ENCODE data around the gene KLF17. TPM values are rescaled to one million over a fixed set of nuclear protein-coding genes. Genes with fewer than 3 reads are reported as not detected.
"Not testable (repeated sequence)": the region's sequence is repeated elsewhere in the genome, so short reads cannot be mapped to it uniquely, and the experiment has no call there.

The KLF17 gene
- total RNA-seq, 2 experiments from 2014 or later, result not detected

DNA sequence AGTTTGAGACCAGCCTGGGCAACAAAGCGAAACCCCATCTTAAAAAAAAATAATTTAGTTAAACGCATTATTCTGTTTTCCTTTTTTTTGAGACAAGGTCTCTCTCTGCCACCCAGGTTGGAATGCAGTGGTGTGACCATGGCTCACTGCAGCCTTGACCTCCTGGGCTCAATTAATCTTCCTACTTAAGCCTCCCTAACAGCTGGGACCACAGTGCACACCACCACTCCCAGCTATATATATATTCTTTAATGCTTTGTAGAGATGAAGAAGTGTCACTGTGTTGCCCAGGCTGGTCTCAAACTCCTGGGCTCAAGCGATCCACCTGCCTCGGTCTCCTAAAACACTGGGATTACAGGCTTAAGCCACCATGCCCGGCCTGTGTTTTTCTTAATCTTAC is 7.7 kb upstream of the KLF17 start:
- H3K36me3 Mint-ChIP-seq (ENCODE audit: low read depth), result no peaks in the 10 kb centered on the region
- H3K4me1 Mint-ChIP-seq, result no peaks in the 10 kb centered on the region
- intact Hi-C loops (cut with DNase I, micrococcal nuclease), result no loop called here
- H3K4me3 Mint-ChIP-seq, result no peak overlapping the region
- no peak for ATAC-seq
- no peaks in the 10 kb centered on the region for H3K9me3 Mint-ChIP-seq (ENCODE audit: low read depth)
- no peak overlapping the region for H3K27ac Mint-ChIP-seq
- CTCF ChIA-PET, result interaction anchor here (2.0 kb wide), 1 partner anchor 15 kb away, joined by 6 read pairs; no protein-coding TSS in a partner anchor
- peaks cover 11% of the 10 kb centered on the region for H3K27me3 Mint-ChIP-seq
- DNase-seq, result no peak
- POLR2A ChIA-PET, result no interaction called here

GRCh38 chr1:44111861-44112260 is 6.8 kb upstream of the KLF17 start:
- Mint-ChIP-seq H3K9me3 (ENCODE audit: low read depth) (no peaks in the 10 kb centered on the region), H3K4me3 (no peak overlapping the region), H3K4me1 (no peaks in the 10 kb centered on the region), H3K27me3 (peaks cover 2% of the 10 kb centered on the region), H3K27ac (no peak overlapping the region), H3K36me3 (ENCODE audit: low read depth) (no peaks in the 10 kb centered on the region)
- DNase-seq (no peak), ATAC-seq (no peak)
- intact Hi-C loops (cut with DNase I, micrococcal nuclease), result no loop called here
- CTCF ChIA-PET, result interaction anchor here (2.0 kb wide), 1 partner anchor 14 kb away, joined by 6 read pairs; no protein-coding TSS in a partner anchor
- POLR2A ChIA-PET, result no interaction called here

DNA sequence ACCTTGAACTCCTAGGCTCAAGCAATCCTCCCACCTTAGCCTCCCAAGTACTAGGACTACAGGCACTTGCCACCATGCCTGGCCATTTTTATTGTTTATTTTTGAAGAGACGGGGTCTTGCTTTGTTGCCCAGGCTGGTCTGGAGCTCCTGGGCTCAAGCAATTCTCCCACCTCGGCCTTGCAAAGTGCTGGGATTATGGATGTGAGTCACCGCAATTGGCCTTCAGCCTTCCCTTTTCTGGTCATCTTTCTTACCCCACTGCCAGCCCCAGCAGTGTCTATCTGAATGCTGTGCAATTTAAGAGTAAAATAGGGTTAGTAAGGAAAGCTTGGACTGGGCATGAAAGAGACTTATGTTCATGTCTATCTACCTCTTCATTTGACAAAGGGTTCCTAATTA is 6.1 kb upstream of the KLF17 start:
- CTCF ChIA-PET, result interaction anchor here (2.0 kb wide), 1 partner anchor 14 kb away, joined by 6 read pairs; no protein-coding TSS in a partner anchor
- Mint-ChIP-seq H3K27me3 (peaks cover 1% of the 10 kb centered on the region), H3K4me3 (no peak overlapping the region), H3K27ac (no peak overlapping the region), H3K4me1 (no peaks in the 10 kb centered on the region), H3K9me3 (ENCODE audit: low read depth) (no peaks in the 10 kb centered on the region), H3K36me3 (ENCODE audit: low read depth) (no peaks in the 10 kb centered on the region)
- DNase-seq (no peak), ATAC-seq (no peak)
- POLR2A ChIA-PET, result no interaction called here
- intact Hi-C loops (cut with DNase I, micrococcal nuclease), result no loop called here

- H3K27ac Mint-ChIP-seq, result no peak overlapping the region
- CTCF ChIA-PET, result interaction anchor here (0.7 to 2.0 kb wide), 2 partner anchors 13 to 30 kb away, joined by 3 to 6 read pairs; no protein-coding TSS in a partner anchor
- H3K4me3 Mint-ChIP-seq, result no peak overlapping the region
- H3K27me3 Mint-ChIP-seq, result no peaks in the 10 kb centered on the region
- no peaks in the 10 kb centered on the region for H3K4me1 Mint-ChIP-seq
- H3K36me3 Mint-ChIP-seq (ENCODE audit: low read depth), result no peaks in the 10 kb centered on the region
- intact Hi-C loops (cut with DNase I, micrococcal nuclease), result no loop called here
- POLR2A ChIA-PET, result no interaction called here
- ATAC-seq, result no peak
- DNase-seq, result no peak
- no peaks in the 10 kb centered on the region for H3K9me3 Mint-ChIP-seq (ENCODE audit: low read depth)
Observed at GRCh38 chr1:44113095-44113609, 5.5 kb upstream of the KLF17 start.

GRCh38 chr1:44114098-44114497 is 4.5 kb upstream of the KLF17 start:
- DNase-seq (no peak), ATAC-seq (no peak)
- no peaks in the 10 kb centered on the region for H3K36me3 Mint-ChIP-seq (ENCODE audit: low read depth)
- no peaks in the 10 kb centered on the region for H3K27me3 Mint-ChIP-seq
- no peak overlapping the region for H3K27ac Mint-ChIP-seq
- H3K9me3 Mint-ChIP-seq (ENCODE audit: low read depth), result no peaks in the 10 kb centered on the region
- H3K4me3 Mint-ChIP-seq, result no peak overlapping the region
- intact Hi-C loops (cut with DNase I, micrococcal nuclease), result no loop called here
- POLR2A ChIA-PET, result no interaction called here
- no peaks in the 10 kb centered on the region for H3K4me1 Mint-ChIP-seq
- CTCF ChIA-PET, result no interaction called here

DNA sequence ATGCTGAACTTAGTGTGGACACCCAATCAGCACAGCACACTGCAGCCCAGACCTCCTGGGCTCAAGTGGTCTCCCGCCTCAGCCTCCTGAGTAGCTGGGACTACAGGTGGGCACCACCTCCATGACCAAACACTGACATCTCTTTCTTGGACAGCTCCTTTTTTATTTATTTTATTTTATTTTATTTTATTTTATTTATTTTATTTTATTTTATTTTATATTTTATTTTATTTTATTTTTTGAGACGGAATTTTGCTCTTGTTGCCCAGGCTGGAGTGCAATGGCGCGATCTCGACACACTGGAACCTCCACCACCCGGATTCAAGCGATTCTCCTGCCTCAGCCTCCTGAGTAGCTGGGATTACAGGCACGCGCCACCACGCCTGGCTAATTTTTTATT is 1.3 kb upstream of the KLF17 start:
- CTCF ChIA-PET, result interaction anchor here (0.6 kb wide), 1 partner anchor 463 kb away, joined by 3 read pairs; no protein-coding TSS in a partner anchor
- H3K36me3 Mint-ChIP-seq (ENCODE audit: low read depth); DNase-seq; H3K4me1 Mint-ChIP-seq; POLR2A ChIA-PET; H3K27ac Mint-ChIP-seq; H3K4me3 Mint-ChIP-seq; intact Hi-C loops (cut with DNase I, micrococcal nuclease); ATAC-seq; H3K9me3 Mint-ChIP-seq (ENCODE audit: low read depth): not testable (repeated sequence)
- H3K27me3 Mint-ChIP-seq, result peaks cover 10% of the 10 kb centered on the region

DNA sequence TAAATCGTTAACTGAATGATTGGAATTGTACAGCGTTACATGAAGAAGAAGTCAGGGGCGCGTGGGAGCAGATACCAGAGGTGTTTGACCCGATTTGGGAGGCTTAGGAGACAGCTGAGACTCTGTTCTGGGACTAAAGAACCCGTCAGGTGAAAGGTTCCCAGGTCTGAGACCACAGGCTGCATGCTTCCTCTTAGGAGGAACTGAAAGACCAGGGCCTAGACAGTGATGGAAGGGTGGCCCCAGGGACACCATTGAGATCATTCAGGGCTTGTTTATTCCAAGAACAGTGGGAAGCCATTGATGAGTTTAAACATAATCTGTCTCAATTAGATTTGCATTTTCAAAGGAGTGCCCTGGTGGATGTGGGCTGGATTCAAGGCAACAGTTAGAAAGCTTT is 904 bp downstream of the KLF17 start:
- DNase-seq (no peak), ATAC-seq (no peak)
- no peaks in the 10 kb centered on the region for H3K36me3 Mint-ChIP-seq (ENCODE audit: low read depth)
- no peak overlapping the region for H3K4me3 Mint-ChIP-seq
- POLR2A ChIA-PET, result no interaction called here
- H3K4me1 Mint-ChIP-seq, result no peaks in the 10 kb centered on the region
- H3K9me3 Mint-ChIP-seq (ENCODE audit: low read depth), result no peaks in the 10 kb centered on the region
- intact Hi-C loops (cut with DNase I, micrococcal nuclease), result no loop called here
- peaks cover 19% of the 10 kb centered on the region for H3K27me3 Mint-ChIP-seq
- CTCF ChIA-PET, result no interaction called here
- H3K27ac Mint-ChIP-seq, result no peak overlapping the region

- no peak overlapping the region for H3K27ac Mint-ChIP-seq
- no peak for DNase-seq
- no peaks in the 10 kb centered on the region for H3K36me3 Mint-ChIP-seq (ENCODE audit: low read depth)
- ChIA-PET CTCF (interaction anchor here (0.6 kb wide), 1 partner anchor 689 kb away, joined by 3 read pairs; no protein-coding TSS in a partner anchor), POLR2A (no interaction called here)
- peaks cover 19% of the 10 kb centered on the region for H3K27me3 Mint-ChIP-seq
- intact Hi-C loops (cut with DNase I, micrococcal nuclease), result no loop called here
- no peaks in the 10 kb centered on the region for H3K9me3 Mint-ChIP-seq (ENCODE audit: low read depth)
- H3K4me3 Mint-ChIP-seq, result no peak overlapping the region
- no peaks in the 10 kb centered on the region for H3K4me1 Mint-ChIP-seq
- ATAC-seq, result no peak
Observed at GRCh38 chr1:44120398-44120949, 1.9 kb downstream of the KLF17 start.

- Mint-ChIP-seq H3K27ac (no peak overlapping the region), H3K27me3 (peaks cover 8% of the 10 kb centered on the region), H3K4me1 (peaks cover 4% of the 10 kb centered on the region), H3K9me3 (ENCODE audit: low read depth) (no peaks in the 10 kb centered on the region), H3K4me3 (no peak overlapping the region), H3K36me3 (ENCODE audit: low read depth) (no peaks in the 10 kb centered on the region)
- DNase-seq, result no peak
- ATAC-seq, result no peak
- ChIA-PET CTCF (no interaction called here), POLR2A (no interaction called here)
- intact Hi-C loops (cut with DNase I, micrococcal nuclease), result no loop called here
Observed at GRCh38 chr1:44129616-44130500, 11.2 kb downstream of the KLF17 start.

DNA sequence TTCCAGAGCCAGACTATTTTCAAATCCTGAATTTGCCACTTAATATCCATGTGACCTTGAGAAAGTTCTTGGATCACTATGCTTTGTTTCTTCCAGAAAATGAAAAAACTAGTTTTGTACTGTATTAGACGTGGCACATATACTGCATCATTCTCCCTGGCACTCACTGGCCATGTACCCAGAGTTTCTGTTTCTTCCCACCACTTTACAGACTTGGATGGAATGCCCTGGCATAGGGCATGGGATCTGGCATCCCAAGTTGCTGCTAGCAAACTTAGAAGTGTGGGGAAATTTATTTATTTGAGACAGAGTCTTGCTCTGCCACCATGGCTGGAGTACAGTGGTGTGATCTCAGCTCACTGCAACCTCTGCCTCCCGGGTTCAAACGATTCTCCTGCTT is 12.8 kb downstream of the KLF17 start:
- Mint-ChIP-seq H3K27ac (no peak overlapping the region), H3K4me3 (no peak overlapping the region), H3K9me3 (ENCODE audit: low read depth) (no peaks in the 10 kb centered on the region), H3K4me1 (peaks cover 4% of the 10 kb centered on the region), H3K27me3 (peaks cover 7% of the 10 kb centered on the region), H3K36me3 (ENCODE audit: low read depth) (no peaks in the 10 kb centered on the region)
- ChIA-PET CTCF (no interaction called here), POLR2A (no interaction called here)
- intact Hi-C loops (cut with DNase I, micrococcal nuclease), result no loop called here
- DNase-seq, result no peak
- ATAC-seq, result no peak

- H3K4me3 Mint-ChIP-seq, result no peak overlapping the region
- no peaks in the 10 kb centered on the region for H3K36me3 Mint-ChIP-seq (ENCODE audit: low read depth)
- H3K9me3 Mint-ChIP-seq (ENCODE audit: low read depth), result no peaks in the 10 kb centered on the region
- intact Hi-C loops (cut with DNase I, micrococcal nuclease), result no loop called here
- H3K27ac Mint-ChIP-seq, result no peak overlapping the region
- POLR2A ChIA-PET, result no interaction called here
- H3K4me1 Mint-ChIP-seq, result no peaks in the 10 kb centered on the region
- CTCF ChIA-PET, result no interaction called here
- DNase-seq, result no peak
- ATAC-seq, result no peak
- no peaks in the 10 kb centered on the region for H3K27me3 Mint-ChIP-seq
Observed at GRCh38 chr1:44134071-44134920, 15.7 kb downstream of the KLF17 start.

All from activated CD4-positive, alpha-beta T cell treated with anti-CD3 and anti-CD28 coated beads for 36 hours (primary cell).